Measurements from ENCODE around the gene ADISSP. TPM values are rescaled to one million over a fixed set of nuclear protein-coding genes. Genes with fewer than 3 reads are reported as not detected.
A peak's percentile ranks its signal among the peaks of the same experiment; 100 is the strongest.

ADISSP gene
- total and polyA plus RNA-seq, 9 of the 15 experiments (the other 6 are each of a cell fraction or from before 2014, with no cell fraction given) = 1.4 to 70.6 (median 23.4) TPM

DNA sequence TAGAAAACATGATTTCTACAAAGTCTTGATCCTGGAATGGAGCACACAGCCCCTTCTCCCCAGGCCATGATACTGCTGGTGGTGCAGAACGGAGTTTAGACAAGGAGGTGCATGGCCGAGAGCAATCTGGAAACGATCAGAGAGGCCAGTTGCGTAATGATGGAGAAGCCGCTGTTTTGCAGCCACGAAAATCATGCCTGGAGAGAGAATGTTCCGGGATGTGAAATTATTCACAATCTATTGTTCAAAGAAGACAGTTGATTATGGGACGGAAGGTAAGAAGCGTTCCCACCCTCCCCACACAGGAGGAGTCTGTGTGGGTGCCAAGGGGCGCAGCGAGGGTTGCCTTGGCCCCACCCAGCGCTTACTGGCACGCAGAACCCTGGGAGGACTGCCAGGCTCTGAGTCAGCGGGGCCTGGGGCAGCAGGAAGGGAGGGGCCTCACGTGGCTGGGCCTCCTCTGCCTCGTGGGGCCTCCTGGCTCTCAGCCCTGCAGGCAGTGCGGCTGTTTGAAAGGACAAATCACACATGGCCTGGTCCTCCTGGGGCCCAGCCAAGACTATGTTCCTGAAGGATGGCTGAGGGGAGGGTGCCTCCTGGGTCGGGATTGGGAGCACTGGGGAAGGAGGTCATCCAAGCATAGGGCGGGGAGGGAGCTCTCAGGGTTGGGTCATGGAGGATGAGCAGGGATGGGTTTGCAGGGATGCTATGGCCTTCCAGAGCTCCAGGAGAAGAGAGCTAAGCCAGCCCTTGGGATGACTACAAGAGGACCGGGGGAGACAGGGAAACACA, 44.1 kb upstream of the ADISSP start:
- CTCF ChIA-PET (ENCODE audit: low intra/inter-chr PET ratio) = no interaction called here
- H3K9me3 ChIP-seq (replicated peaks; ENCODE audit: control insufficient read depth, insufficient read depth, low read depth, low read length) = no peaks in the 10 kb centered on the region
- 28% methylated on average over 18 of the region's 20 CpGs for WGBS (ENCODE audit: insufficient coverage, low coverage, missing lambda C conversion rate)
- H3K9ac ChIP-seq (ENCODE audit: insufficient read depth in 1 of 2, low read depth in 2 of 2, low read length in 2 of 2) = peak overlapping the region in 1 of 2 experiments; percentile 70; a peak in 2 of 4 replicates
- POLR2A ChIA-PET = no interaction called here
- intact Hi-C loops (cut with micrococcal nuclease) (no loop called here), in situ Hi-C loops (cut with MboI) (no loop called here)
- no peaks in the 10 kb centered on the region for H3K36me3 ChIP-seq (ENCODE audit: control insufficient read depth, insufficient read depth, low read length)
- FAIRE-seq (no peak), ATAC-seq (peak; percentile 71), DNase-seq (ENCODE audit: extremely low read depth in 1 of 4, low spot score in 3 of 4) (peak in 3 of 4 experiments; percentile 34 to 46 (median 43))
- no peaks in the 10 kb centered on the region for H3K9me1 ChIP-seq (ENCODE audit: control insufficient read depth, insufficient read depth, low read length)
- peak overlapping the region; percentile 81 for H2AFZ ChIP-seq (ENCODE audit: low read depth, low read length)
- no peak overlapping the region for H3K27ac ChIP-seq (ENCODE audit: extremely low read depth, low read depth, low read length)
- no peaks in the 10 kb centered on the region for H3K79me2 ChIP-seq (ENCODE audit: control insufficient read depth, insufficient read depth, low read length)
- H3K4me2 ChIP-seq (ENCODE audit: insufficient read depth, low read length) = peak overlapping the region; percentile 7; the same call in 1 of the 2 replicates
- no peaks in the 10 kb centered on the region for H4K20me1 ChIP-seq (replicated peaks; ENCODE audit: control insufficient read depth, insufficient read depth, low read length)
- BruUV-seq (replicated peaks) = no TSS peak
- no peak overlapping the region for H3K4me3 ChIP-seq
- no peaks in the 10 kb centered on the region for H3K27me3 ChIP-seq (ENCODE audit: control insufficient read depth in 2 of 2, insufficient read depth in 2 of 2, low read length in 2 of 2)
- peaks cover 6 to 12% of the 10 kb centered on the region in 2 experiments for H3K4me1 ChIP-seq (replicated peaks in 1 of 2; ENCODE audit: control insufficient read depth in 2 of 2, insufficient read depth in 2 of 2, low read length in 2 of 2)
- TF ChIP-seq, protein P1, sequence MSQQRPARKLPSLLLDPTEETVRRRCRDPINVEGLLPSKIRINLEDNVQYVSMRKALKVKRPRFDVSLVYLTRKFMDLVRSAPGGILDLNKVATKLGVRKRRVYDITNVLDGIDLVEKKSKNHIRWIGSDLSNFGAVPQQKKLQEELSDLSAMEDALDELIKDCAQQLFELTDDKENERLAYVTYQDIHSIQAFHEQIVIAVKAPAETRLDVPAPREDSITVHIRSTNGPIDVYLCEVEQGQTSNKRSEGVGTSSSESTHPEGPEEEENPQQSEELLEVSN (IDR thresholded peaks at IDR 0.05; ENCODE audit: borderline replicate concordance in 1 of 2, extremely low read depth in 1 of 2, insufficient read depth in 1 of 2, insufficient read length in 1 of 2, low read depth in 1 of 2, low read length in 1 of 2, poor library complexity in 1 of 2, severe bottlenecking in 1 of 2) = peak; percentile 49 to 75
- TF ChIP-seq ZMIZ1 (IDR thresholded peaks at IDR 0.05; ENCODE audit: low read depth in 2 of 2, low read length in 2 of 2) (no peak), CBX3 (IDR thresholded peaks at IDR 0.05; ENCODE audit: borderline replicate concordance in 1 of 2, low read length in 2 of 2) (no peak), ZBTB1 (CRISPR knock-in tag; IDR thresholded peaks at IDR 0.05; ENCODE audit: borderline replicate concordance, low read depth) (no peak), TGIF2 (CRISPR knock-in tag; IDR thresholded peaks at IDR 0.05) (no peak), BHLHE40 (IDR thresholded peaks at IDR 0.05; ENCODE audit: low read length) (peak; percentile 82)
- TF ChIP-seq, protein P2, sequence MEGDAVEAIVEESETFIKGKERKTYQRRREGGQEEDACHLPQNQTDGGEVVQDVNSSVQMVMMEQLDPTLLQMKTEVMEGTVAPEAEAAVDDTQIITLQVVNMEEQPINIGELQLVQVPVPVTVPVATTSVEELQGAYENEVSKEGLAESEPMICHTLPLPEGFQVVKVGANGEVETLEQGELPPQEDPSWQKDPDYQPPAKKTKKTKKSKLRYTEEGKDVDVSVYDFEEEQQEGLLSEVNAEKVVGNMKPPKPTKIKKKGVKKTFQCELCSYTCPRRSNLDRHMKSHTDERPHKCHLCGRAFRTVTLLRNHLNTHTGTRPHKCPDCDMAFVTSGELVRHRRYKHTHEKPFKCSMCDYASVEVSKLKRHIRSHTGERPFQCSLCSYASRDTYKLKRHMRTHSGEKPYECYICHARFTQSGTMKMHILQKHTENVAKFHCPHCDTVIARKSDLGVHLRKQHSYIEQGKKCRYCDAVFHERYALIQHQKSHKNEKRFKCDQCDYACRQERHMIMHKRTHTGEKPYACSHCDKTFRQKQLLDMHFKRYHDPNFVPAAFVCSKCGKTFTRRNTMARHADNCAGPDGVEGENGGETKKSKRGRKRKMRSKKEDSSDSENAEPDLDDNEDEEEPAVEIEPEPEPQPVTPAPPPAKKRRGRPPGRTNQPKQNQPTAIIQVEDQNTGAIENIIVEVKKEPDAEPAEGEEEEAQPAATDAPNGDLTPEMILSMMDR (IDR thresholded peaks at IDR 0.05 in 2 of 3, conservative IDR thresholded peaks at IDR 0.05 in 1 of 3; ENCODE audit: insufficient read depth in 2 of 3, low read depth in 1 of 3, low read length in 3 of 3) = no peak

All from K562 (cell line).